GM12801 (cell line): ENCODE measurements around the gene RAB20.

Source experiments
- CTCF ChIP-seq: IDR thresholded peaks from one replicate; pipeline ENCODE4 v1.5.1; 2011; ENCODE audit warnings: control low read depth; ENCODE audit not compliant: insufficient read length; ENCODE audit errors: extremely low read depth

RAB20 gene

GRCh38 chr13:110507678-110508381 lies 53.7 kb downstream of the RAB20 start:
- no peak for TF ChIP-seq CTCF

GRCh38 chr13:110506859-110507566 lies 54.5 kb downstream of the RAB20 start:
- TF ChIP-seq CTCF = no peak

GRCh38 chr13:110506396-110506795 lies 55.1 kb downstream of the RAB20 start:
- TF ChIP-seq CTCF = no peak

GRCh38 chr13:110505594-110505993 lies 55.9 kb downstream of the RAB20 start:
- TF ChIP-seq CTCF = no peak

GRCh38 chr13:110503979-110504499 lies 57.5 kb downstream of the RAB20 start:
- TF ChIP-seq CTCF = no peak

- TF ChIP-seq CTCF = no peak
These were observed 58.3 kb downstream of the RAB20 start for GRCh38 chr13:110503037-110503901.

GRCh38 chr13:110501188-110501587 lies 60.3 kb downstream of the RAB20 start:
- no peak for TF ChIP-seq CTCF
